ENCODE measurements around the gene PIH1D1.

DNA sequence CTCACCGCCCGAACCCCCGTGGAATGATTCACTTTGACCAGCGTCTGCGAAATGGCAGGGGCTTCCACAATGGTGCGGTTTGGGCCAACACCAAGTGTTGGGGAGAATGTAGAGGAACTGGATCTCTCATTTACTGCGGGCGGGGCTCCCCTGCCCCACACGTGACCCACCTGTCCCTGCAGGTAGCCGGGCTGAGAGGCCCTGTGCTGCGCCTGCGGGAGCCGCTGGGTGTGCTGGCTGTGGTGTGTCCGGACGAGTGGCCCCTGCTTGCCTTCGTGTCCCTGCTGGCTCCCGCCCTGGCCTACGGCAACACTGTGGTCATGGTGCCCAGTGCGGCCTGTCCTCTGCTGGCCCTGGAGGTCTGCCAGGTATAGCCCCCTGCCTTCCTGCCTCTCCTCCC lies 16.6 kb upstream of the PIH1D1 start:
- TF ChIP-seq, protein P1, sequence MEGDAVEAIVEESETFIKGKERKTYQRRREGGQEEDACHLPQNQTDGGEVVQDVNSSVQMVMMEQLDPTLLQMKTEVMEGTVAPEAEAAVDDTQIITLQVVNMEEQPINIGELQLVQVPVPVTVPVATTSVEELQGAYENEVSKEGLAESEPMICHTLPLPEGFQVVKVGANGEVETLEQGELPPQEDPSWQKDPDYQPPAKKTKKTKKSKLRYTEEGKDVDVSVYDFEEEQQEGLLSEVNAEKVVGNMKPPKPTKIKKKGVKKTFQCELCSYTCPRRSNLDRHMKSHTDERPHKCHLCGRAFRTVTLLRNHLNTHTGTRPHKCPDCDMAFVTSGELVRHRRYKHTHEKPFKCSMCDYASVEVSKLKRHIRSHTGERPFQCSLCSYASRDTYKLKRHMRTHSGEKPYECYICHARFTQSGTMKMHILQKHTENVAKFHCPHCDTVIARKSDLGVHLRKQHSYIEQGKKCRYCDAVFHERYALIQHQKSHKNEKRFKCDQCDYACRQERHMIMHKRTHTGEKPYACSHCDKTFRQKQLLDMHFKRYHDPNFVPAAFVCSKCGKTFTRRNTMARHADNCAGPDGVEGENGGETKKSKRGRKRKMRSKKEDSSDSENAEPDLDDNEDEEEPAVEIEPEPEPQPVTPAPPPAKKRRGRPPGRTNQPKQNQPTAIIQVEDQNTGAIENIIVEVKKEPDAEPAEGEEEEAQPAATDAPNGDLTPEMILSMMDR (IDR thresholded peaks at IDR 0.05; ENCODE audit: low read depth, low read length, poor library complexity, severe bottlenecking): no peak
- no peak for TF ChIP-seq EZH2phosphoT487 (IDR thresholded peaks at IDR 0.05; ENCODE audit: borderline replicate concordance, low read length)
